Activated naive CD8-positive, alpha-beta T cell treated with anti-CD3 and anti-CD28 coated beads for 36 hours (primary cell): Measurements from ENCODE around the gene MAP1A. TPM values are rescaled to one million over a fixed set of nuclear protein-coding genes. Genes with fewer than 3 reads are reported as not detected.

ENCODE experiments used
- DNase-seq: peaks from one replicate; pipeline ENCODE4 v3.0.0; 2021
- H3K27ac Mint-ChIP-seq: one replicate; pipeline ENCODE4 v1.8.0; 2022; ENCODE audit warnings: mild to moderate bottlenecking, moderate library complexity, mixed read lengths
- H3K27me3 Mint-ChIP-seq: one replicate; pipeline ENCODE4 v1.8.0; 2022; ENCODE audit warnings: mild to moderate bottlenecking, mixed read lengths
- H3K36me3 Mint-ChIP-seq: one replicate; pipeline ENCODE4 v1.8.0; 2021; ENCODE audit warnings: mild to moderate bottlenecking, mixed read lengths
- H3K4me1 Mint-ChIP-seq: one replicate; pipeline ENCODE4 v1.8.0; 2021; ENCODE audit warnings: mixed read lengths
- H3K4me3 Mint-ChIP-seq: one replicate; pipeline ENCODE4 v1.8.0; 2022; ENCODE audit warnings: mild to moderate bottlenecking, moderate library complexity, mixed read lengths
- H3K9me3 Mint-ChIP-seq: one replicate; pipeline ENCODE4 v1.8.0; 2022; ENCODE audit warnings: mixed read lengths
- total RNA-seq, 2 experiments: library from RNA; stranded (reverse); gene quantifications; one replicate each; pipeline ENCODE4 v1.2.3, GENCODE V29; 2021

MAP1A gene
- total RNA-seq: under 1 TPM; 0.68 TPM

DNA sequence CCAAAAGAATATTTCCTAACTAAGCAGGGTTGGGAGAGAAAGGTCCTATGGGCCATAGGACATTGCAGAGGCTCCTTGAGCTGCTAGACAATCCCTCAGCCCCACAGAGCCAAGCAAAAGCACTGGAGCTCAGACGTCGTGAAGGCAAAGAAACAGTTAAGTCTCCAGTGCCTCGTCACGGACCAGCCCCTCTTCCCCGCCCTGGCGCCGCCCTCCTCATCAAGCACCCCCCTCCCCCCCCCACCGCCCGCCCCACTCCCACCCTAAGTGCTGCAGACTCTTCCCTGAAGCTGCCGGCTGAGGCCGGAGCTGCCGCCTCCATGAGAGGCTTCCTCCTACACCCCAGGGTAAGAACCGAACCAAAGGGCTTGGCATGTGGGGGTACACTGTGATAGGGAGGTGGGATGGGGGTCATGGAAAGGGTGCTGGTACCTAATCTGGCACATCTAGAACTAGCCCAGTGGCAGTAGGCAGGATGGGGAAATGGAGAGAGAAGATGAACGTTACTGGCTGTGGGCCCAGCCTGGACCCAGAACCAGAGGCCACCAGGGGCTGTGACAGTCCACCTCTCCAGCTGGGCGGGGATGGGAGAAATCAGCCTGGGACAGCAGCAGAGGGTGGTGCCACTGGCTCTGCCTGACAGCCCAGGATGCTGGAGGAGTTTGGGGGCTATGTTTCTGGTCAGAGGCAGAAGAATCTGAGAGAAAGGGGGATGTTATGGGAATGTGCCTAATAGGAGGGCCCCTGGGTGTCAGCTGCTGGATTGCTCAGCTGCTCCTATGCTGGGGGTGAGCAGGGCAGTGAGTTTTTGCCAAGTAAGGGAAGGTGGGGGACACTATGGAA is at the start of gene MAP1A:
Gene MAP1A (plus strand): TSS at position 255 of the 843 bp plus-strand sequence. CDS start 3,866 bp downstream, outside the sequence.
- Mint-ChIP-seq H3K36me3 (no peaks in the 10 kb centered on the region), H3K4me1 (peaks cover 35% of the 10 kb centered on the region), H3K4me3 (peak within 1 kb of the TSS; percentile 64), H3K27me3 (peaks cover 29% of the 10 kb centered on the region), H3K27ac (no peak within 1 kb of the TSS), H3K9me3 (no peaks in the 10 kb centered on the region)
- DNase-seq: no peak

DNA sequence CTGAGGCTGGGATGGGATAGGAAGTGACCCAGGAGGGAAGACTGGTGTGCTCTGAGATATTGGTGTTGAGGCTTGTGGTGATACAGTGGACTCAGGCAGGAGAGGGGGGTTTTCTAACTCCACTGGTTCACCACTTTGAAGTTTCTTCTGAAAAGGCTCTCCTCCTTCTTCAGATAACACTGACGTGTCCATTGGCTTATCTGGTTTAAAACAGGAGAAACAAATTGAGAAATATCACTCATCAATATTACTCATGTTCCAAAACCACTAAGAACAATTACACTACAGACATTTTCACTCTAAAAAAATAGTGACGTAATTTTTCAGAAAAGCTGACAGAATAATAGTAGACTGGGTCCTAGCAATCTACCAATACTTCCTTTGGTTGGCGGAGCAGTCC is 47.5 kb upstream of the MAP1A start:
- no peak for DNase-seq
- Mint-ChIP-seq H3K27me3 (no peaks in the 10 kb centered on the region), H3K9me3 (no peaks in the 10 kb centered on the region), H3K27ac (no peak overlapping the region), H3K4me1 (no peaks in the 10 kb centered on the region), H3K4me3 (no peak overlapping the region), H3K36me3 (peaks cover 8% of the 10 kb centered on the region)

- H3K4me3 Mint-ChIP-seq: no peak overlapping the region
- H3K4me1 Mint-ChIP-seq: no peaks in the 10 kb centered on the region
- no peak overlapping the region for H3K27ac Mint-ChIP-seq
- DNase-seq: no peak
- no peaks in the 10 kb centered on the region for H3K9me3 Mint-ChIP-seq
- no peaks in the 10 kb centered on the region for H3K27me3 Mint-ChIP-seq
- H3K36me3 Mint-ChIP-seq: peaks cover 13% of the 10 kb centered on the region
Observed at GRCh38 chr15:43471975-43472374, 45.4 kb upstream of the MAP1A start.

- no peak overlapping the region for H3K27ac Mint-ChIP-seq
- H3K4me1 Mint-ChIP-seq: no peaks in the 10 kb centered on the region
- no peak overlapping the region for H3K4me3 Mint-ChIP-seq
- no peaks in the 10 kb centered on the region for H3K27me3 Mint-ChIP-seq
- peaks cover 25% of the 10 kb centered on the region for H3K36me3 Mint-ChIP-seq
- DNase-seq: no peak
- no peaks in the 10 kb centered on the region for H3K9me3 Mint-ChIP-seq
Observed at GRCh38 chr15:43473885-43474284, 43.5 kb upstream of the MAP1A start.

DNA sequence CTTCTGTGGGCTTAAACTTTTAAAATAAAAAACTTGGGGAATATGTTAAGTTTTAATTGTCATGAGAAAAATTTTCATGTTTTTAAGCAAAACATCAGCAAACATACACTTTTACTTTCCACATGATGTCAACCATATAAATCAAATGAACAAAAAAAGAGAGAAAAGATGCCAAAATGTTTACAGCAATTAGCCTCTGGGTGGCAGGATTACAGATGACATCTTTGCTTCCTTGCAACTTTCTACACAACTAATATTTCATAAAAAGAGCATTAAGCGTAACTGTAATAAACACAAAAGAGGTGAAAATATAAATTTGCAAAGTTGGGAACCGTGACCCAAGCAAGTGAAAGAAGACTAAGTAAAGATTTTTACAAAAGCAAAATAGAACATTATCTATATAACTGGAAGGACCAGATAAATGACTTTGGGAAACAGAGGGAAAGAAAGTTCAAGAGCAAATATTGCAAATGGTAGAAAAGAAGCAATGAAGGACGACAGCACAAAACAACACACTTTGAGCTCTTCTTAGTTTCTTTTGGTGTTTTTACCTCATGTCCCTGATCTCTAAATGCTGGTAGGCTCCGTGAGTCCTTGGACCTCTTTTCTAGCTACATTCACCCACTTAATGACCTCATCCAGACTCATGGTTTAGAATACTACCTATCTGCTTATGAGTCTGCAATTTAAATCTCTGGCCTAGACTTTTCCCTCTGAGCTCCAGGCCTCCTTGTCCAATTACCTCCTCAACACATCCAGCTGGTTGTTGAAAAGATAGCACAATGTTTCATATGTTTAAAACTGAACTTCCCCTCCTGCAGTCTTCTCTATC is 33.9 kb upstream of the MAP1A start:
- no peak for DNase-seq
- H3K9me3 Mint-ChIP-seq: no peaks in the 10 kb centered on the region
- no peaks in the 10 kb centered on the region for H3K27me3 Mint-ChIP-seq
- peaks cover 6% of the 10 kb centered on the region for H3K4me1 Mint-ChIP-seq
- peaks cover 11% of the 10 kb centered on the region for H3K36me3 Mint-ChIP-seq
- no peak overlapping the region for H3K4me3 Mint-ChIP-seq
- H3K27ac Mint-ChIP-seq: no peak overlapping the region

GRCh38 chr15:43484455-43484854 is 33.0 kb upstream of the MAP1A start:
- Mint-ChIP-seq H3K9me3 (no peaks in the 10 kb centered on the region), H3K36me3 (peaks cover 6% of the 10 kb centered on the region), H3K27me3 (no peaks in the 10 kb centered on the region), H3K27ac (no peak overlapping the region), H3K4me3 (no peak overlapping the region), H3K4me1 (peaks cover 13% of the 10 kb centered on the region)
- no peak for DNase-seq

DNA sequence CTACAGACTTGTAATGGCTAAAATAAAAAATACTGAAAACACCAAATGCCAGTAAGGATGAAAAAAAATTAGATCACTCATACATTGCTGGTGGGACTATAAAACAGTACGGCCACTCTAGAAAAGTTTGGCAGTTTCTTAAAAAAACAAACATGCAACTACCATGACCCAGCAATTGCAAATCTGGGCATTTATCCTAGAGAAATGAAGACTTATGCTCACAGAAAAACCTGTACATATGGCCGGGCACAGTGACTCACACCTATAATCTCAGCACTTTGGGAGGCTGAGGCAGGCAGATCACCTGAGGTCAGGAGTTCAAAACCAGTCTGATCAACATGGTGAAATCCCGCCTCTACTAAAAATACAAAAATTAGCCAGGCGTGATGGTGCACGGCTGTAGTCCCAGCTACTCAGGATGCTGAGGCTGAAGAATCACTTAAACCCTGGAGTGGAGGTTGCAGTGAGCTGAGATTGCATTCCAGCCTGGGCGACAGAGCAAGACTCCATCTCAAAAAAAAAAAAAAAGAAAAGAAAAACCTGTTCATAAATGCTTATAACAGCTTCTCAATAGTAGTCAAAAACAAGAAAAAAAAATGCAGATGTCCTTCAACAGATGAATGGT is 30.0 kb upstream of the MAP1A start:
- no peaks in the 10 kb centered on the region for H3K9me3 Mint-ChIP-seq
- peaks cover 9% of the 10 kb centered on the region for H3K36me3 Mint-ChIP-seq
- H3K4me3 Mint-ChIP-seq: no peak overlapping the region
- no peaks in the 10 kb centered on the region for H3K27me3 Mint-ChIP-seq
- H3K4me1 Mint-ChIP-seq: peaks cover 25% of the 10 kb centered on the region
- H3K27ac Mint-ChIP-seq: no peak overlapping the region
- DNase-seq: no peak

DNA sequence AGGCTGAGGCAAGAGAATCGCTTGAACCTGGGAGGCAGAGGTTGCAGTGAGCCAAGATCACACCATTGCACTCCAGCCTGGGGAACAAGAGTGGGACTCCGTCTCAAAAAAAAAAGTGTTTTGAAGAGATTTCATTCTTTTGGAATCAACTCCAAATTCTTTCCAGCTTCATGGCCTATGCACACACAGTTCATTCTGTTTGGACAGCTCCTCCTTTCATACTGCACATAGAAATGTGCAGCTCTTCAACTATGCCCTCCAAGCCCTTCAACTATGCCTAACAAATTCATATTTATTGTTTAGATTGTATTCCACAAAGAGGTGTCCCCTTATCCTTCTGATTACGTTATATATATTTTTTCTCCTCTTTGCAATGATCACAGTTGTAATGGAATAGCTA is 28.6 kb upstream of the MAP1A start:
- Mint-ChIP-seq H3K9me3 (no peaks in the 10 kb centered on the region), H3K4me1 (peaks cover 26% of the 10 kb centered on the region), H3K4me3 (no peak overlapping the region), H3K27ac (no peak overlapping the region), H3K36me3 (peaks cover 11% of the 10 kb centered on the region), H3K27me3 (no peaks in the 10 kb centered on the region)
- DNase-seq: no peak

- Mint-ChIP-seq H3K36me3 (peaks cover 11% of the 10 kb centered on the region), H3K4me1 (peaks cover 25% of the 10 kb centered on the region), H3K27me3 (no peaks in the 10 kb centered on the region), H3K27ac (no peak overlapping the region), H3K4me3 (no peak overlapping the region), H3K9me3 (no peaks in the 10 kb centered on the region)
- DNase-seq: no peak
Observed at GRCh38 chr15:43489191-43489590, 28.2 kb upstream of the MAP1A start.

- Mint-ChIP-seq H3K27ac (peak overlapping the region; percentile 97), H3K36me3 (peaks cover 11% of the 10 kb centered on the region), H3K4me3 (peak overlapping the region; percentile 99), H3K9me3 (no peaks in the 10 kb centered on the region), H3K4me1 (peaks cover 25% of the 10 kb centered on the region), H3K27me3 (no peaks in the 10 kb centered on the region)
- no peak for DNase-seq
Observed at GRCh38 chr15:43492266-43492665, 25.1 kb upstream of the MAP1A start.

GRCh38 chr15:43492673-43493601 is 24.5 kb upstream of the MAP1A start, which contains the start of gene TP53BP1:
Gene TP53BP1 (minus strand): TSS chr15:43493156. CDS start chr15:43493043, 113 bp downstream.
- Mint-ChIP-seq H3K4me1 (peaks cover 25% of the 10 kb centered on the region), H3K9me3 (no peaks in the 10 kb centered on the region), H3K36me3 (peaks cover 11% of the 10 kb centered on the region), H3K27ac (peak within 1 kb of the TSS; percentile 97), H3K4me3 (peak within 1 kb of the TSS; percentile 99), H3K27me3 (no peaks in the 10 kb centered on the region)
- peak; percentile 94 for DNase-seq

- Mint-ChIP-seq H3K4me3 (peak overlapping the region; percentile 99), H3K4me1 (peaks cover 24% of the 10 kb centered on the region), H3K36me3 (peaks cover 9% of the 10 kb centered on the region), H3K9me3 (no peaks in the 10 kb centered on the region), H3K27me3 (no peaks in the 10 kb centered on the region), H3K27ac (peak overlapping the region; percentile 97)
- no peak for DNase-seq
Observed at GRCh38 chr15:43493703-43494472, 23.5 kb upstream of the MAP1A start.

GRCh38 chr15:43498990-43499389 is 18.4 kb upstream of the MAP1A start:
- Mint-ChIP-seq H3K4me1 (no peaks in the 10 kb centered on the region), H3K9me3 (no peaks in the 10 kb centered on the region), H3K27me3 (no peaks in the 10 kb centered on the region), H3K36me3 (no peaks in the 10 kb centered on the region), H3K4me3 (no peak overlapping the region), H3K27ac (no peak overlapping the region)
- no peak for DNase-seq

DNA sequence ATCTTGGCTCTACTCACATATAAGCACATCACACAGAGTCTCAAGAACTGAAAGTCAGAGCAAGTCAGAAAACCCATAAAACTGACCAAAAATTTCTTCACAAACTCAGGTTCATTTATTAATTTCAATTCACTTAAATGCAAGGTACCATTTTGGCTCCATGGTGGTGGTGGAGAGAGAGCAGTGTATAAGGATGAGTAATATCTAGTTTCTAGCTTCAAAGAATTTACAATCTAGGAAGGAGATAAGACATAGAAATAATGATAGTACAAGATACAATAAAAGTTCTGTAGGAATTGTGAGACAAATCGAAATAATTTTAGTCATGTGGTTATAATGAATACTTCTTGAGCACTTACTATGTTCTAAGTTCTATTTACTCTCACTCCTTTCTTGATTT is 17.8 kb upstream of the MAP1A start:
- Mint-ChIP-seq H3K9me3 (no peaks in the 10 kb centered on the region), H3K4me3 (no peak overlapping the region), H3K36me3 (no peaks in the 10 kb centered on the region), H3K4me1 (no peaks in the 10 kb centered on the region), H3K27ac (no peak overlapping the region), H3K27me3 (no peaks in the 10 kb centered on the region)
- DNase-seq: no peak
